ENCODE data around the gene RTBDN.
A peak's percentile ranks its signal among the peaks of the same experiment; 100 is the strongest.
"Not testable (repeated sequence)": the region's sequence is repeated elsewhere in the genome, so short reads cannot be mapped to it uniquely, and the experiment has no call there.

The RTBDN gene

DNA sequence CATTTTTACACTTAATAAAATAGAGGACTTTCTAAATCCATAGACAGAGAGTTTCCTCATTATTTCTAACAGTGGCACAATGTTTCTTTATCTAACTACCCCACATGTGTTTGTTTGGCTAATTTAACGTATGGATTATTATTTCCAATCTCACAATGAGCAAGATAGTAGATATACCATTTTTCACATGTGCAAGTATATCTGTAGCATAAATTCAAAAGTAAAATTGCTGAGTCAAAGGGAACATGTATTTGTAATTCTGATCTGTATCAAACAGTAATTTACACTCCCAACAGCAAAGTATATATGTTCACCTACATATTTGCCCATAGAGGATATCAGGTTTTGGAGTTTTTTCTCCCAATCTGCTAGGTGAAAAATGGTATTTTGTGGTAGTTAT lies 22.3 kb upstream of the RTBDN start:
- no peak for DNase-seq

DNA sequence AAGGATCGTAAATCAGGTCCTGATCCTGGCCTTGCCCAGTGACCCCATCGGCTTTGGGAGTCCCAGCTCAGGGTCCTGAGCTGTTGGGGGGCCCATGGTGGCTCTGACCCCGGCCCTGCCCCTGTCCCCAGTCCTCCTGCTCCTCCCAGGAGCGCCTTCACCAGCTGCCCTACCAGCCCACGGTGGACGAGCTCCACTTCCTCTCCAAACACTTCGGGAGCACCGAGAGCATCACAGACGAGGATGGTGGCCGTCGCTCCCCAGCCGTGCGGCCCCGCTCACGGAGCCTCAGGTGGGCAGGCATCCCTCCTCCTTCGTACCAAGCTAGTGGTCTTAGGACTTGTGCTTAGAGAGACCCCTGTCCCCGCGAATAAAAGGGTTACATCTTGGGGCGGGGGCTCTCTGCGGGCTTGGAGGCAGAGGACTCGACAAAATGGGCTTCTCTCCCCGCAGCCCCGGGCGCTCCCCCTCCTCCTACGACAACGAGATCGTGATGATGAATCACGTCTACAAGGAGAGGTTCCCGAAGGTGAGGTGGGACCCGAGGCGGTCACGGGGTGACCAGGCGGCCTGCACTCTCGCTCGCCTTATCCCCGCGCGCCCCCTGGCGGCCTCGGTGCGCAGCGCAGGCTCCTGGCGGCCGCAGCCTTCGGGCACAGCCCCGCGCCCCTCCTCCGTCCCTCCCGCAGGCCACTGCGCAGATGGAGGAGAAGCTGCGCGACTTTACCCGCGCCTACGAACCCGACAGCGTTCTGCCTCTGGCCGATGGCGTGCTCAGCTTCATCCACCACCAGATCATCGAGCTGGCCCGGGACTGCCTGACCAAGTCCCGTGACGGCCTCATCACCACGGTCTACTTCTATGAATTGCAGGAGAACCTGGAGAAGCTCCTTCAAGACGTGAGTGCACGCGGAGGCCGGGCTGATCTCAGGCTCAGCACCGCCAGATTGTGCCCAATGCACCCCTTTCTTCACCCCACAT lies 13.1 kb upstream of the RTBDN start:
- DNase-seq = peak; percentile 85

DNA sequence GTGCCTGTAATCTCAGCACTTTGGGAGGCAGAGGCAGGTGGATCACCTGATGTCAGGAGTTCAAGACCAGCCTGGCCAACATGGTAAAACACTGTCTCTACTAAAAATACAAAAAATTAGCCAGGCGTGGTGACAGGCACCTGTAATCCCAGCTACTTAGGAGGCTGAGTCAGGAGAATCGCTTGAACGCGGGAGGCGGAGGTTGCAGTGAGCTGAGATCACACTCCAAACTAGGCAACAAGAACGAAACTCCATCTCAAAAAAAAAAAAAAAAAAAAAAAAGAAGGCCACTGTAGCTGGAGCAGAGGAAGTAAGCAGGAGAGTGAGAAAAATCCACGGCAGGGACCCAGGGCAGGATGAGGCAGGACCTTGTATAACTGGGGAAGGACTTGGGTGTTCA lies 12.2 kb upstream of the RTBDN start:
- not testable (repeated sequence) for DNase-seq

DNA sequence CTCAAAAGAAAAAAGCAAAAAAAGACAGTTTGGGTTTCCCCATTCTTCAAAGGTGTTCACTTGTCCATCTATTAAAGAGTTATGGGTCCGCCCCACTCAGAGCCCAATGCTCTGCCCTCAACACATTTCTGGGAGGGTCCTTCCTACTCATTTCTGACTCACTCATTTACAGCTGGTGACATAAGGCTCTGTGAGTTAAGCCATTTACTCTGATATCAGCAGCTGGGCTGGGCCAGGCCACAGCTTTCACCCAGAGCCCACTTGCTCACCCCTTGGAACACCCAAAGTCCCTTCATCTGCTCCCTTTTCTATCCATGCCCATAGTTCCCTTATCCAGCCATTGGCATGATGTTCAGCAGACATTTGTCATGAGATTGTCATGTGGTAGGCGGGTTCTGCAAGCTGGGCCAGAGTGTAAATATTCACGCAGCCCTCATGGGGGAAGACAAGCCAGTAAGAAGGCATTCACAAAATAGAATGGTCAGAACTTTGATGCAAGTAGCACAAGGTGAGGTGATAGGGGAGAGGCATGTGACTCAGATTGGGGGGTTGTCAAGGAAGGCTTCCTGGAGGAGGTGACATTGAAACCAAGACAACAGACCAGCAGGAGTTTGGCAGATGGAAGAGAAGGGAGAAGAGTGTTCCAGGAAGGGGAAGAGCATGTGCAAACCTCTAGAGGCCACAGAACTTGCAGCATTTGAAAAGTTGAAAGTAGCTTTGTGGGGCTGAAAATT lies 9.8 kb upstream of the RTBDN start:
- no peak for DNase-seq

DNA sequence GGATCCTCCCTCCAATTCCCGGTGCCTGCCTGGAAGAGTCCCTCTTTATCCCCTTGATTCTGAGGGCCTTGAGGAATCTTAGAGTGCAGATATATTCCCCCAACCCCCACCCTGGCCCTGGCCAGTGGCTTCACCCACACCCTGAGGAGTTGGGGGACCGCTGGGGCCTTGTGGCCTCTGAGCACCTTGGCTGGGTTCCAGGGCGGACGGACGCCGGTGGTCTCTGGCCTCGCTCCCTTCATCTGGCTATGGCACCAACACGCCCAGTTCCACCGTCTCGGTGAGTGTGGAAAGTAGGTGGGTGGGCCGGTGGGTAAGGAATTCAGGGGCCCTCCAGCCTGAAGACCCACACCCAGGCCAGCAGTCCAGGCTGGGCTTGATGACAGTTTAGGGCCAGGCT lies 8.9 kb upstream of the RTBDN start:
- DNase-seq = no peak

DNA sequence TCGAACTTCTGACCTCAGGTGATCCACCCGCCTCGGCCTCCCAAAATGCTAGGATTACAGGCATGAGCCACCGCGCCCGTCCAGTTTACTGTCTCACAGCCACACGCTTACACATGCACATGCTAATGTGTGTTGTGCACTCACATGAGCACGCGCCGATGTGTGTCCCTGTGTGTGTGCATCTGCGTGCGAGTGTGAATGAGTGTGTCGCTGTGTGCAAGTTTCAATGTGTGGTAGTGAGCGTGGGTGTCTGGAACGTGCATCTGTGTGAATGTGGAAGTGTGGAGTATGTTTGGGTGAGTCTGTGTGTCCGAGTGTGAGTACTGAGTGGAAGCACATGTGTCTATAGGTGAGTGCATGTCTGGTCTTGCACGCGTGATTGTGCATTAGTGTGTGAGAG lies 8.1 kb upstream of the RTBDN start:
- DNase-seq = no peak

DNA sequence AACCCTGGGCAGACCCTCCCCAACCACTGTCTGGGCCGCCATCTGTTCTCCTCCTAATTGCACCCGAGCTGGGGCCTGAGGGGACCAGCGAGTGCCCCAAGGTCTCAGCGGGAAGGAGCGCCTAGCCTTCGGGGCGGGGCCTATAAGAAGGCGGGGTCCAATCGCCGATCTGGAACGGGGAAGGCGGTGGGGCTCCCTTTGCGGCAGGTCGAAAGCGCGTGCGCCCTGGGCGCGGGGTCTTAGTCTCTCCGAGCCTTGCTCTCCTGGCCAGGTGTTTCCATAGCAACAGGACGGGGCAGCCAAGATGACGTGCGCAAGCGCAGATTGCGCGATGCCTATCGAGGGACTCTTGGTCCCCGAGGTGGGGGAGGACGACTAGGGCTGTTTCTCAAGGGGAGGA lies 6.7 kb upstream of the RTBDN start:
- no peak for DNase-seq

DNA sequence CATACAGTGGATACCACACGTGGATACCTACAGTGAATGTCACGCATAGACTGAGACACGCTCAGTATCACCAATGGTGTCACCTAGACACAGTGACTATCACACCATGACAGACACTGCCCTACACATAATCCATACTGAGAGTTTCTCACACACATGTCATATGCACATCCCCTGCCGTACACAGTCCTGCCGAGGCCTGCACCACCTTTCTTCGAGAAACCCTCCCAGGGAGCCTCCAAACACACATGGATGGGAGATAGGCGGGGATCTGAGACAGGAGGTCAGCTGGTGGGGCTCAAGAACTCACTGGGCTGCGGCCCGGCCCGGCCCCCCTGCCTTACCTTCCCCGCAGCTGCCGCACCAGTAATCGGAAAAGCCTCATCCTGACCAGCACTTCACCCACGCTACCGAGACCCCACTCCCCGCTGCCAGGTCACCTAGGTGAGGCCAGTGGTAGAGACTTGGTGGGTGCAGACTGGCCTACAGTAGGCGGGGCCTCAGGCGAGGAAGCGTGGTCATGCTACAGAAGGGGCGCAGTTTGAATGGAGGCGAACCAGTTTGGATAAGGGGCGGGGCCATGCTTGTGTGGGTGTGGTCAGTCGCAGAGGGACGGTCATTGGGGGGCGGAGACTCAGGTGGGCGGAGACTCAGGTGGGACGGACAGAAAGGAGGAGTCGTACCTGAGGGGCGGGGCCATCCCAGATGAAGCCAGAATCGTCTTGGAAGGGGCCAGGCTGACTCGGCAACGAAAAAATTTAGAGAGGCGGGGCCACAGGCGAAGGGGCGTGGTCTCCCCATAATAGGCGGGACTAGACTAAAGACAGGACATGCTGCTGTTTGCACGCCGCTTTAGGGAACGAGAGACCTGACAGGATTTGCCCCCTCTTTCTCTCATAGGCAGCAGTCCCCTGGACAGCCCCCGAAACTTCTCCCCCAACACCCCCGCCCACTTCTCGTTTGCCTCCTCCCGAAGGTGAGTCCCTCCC lies 6.0 kb upstream of the RTBDN start:
- no peak for DNase-seq

DNA sequence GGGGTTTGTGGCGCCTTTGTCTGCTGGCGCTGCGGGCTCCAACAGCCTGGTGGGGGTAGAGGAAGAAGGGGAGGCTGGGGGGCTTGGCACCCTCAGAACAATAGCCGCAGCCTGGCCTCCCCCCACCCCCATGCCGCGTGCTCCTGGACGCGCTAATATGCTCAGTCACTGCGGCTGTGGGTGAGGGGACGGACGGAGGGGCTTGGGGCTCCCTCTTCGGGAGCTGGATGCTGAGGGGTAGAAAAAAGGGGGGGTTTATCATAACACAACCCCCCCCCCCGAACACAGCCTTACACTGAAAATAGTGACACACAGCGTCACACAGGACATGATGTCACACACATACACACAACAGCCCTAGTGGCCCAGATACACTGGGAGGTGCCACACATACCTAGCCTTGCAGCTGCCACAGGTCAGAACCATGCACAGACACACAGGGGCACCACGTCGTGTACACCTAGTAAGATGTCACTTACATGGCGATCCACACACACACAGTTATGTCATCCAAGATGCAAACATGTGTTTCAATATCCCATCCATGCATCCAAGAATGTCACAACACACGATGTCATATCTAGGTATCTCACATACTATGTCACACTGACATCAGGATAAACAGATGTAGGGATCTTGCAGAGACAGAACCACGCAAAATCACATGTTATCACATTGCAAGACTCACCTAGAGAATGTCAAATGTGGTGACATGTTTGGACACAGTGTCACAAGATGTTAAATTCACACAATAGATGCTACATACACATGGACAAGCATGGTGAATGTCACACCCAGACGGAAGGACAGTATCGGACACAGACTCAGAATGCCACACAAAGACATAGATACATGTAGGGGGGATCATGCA lies 4.7 kb upstream of the RTBDN start:
- DNase-seq = no peak

DNA sequence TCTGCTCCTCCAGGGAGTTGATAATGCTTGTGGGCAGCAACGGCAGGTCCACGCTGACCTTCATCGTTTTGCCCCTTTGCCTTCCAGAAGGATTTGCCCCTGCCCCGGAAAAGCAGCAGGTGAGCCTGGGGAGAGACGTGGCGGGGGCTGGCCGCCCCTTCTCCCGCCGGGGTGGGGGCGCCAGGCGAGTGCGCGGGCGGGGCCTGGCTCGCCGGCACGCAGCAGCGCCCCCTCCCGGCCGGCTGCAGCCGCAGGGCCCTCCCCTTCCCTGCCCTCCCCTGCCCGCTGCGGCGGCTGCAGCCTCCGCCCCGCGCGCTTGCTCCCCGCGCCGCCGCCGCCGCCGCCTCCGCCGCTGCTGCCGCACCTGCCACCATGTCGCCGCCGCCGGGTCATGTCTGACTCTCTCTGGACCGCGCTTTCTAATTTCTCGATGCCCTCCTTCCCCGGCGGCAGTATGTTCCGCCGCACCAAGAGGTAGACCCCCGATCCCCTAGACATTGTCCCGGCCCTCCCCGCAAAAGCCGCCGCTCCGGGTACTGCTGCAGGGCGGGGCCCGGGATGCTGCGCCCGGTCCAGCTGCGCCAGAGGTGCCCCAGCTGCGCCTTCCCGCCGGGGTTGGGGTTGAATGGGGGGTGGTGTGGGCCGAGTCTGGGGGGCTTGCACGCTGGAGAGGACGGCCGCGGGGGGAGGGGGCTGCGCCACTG lies 4.0 kb upstream of the RTBDN start, which contains the start of gene MAST1:
MAST1 (plus strand) TSS at position 334 of the 704 bp plus-strand sequence; CDS start at position 392, 58 bp downstream.
- DNase-seq = peak; percentile 49

DNA sequence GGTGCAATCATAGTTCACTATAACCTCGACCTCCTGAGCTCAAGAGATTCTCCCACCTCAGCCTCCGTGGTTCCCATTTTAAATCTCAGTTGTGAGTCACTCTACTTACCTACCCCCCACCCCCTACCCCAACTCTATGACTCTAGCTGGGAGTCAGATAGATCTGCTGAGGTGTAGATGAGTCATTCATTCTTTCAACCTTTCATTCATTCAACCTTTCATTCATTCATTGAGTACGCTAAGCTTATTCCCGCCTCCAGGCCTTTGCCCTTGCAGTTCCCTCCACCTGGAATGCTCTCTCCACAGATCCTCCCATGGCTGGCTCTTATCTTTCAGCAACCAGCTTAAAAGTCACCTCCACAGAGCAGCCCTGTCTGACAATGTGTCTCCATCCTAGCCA lies 2.8 kb upstream of the RTBDN start:
- DNase-seq = no peak

DNA sequence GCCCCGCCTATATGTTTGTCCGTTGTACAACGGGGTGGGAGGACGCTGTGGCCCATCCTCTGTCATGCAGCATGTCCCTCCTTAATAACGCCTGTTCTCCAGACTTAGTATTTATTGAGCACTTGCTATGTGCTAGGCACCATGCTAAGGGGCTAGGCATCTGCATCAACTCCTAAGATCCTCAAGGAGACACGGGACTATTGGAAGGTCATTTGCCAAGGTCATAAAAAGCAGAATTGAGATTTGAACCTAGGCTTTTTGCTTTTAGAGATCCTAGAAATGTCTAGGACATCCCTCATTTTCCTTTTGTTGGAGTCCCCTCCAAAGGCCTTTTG lies 2.1 kb upstream of the RTBDN start:
- DNase-seq = no peak

DNA sequence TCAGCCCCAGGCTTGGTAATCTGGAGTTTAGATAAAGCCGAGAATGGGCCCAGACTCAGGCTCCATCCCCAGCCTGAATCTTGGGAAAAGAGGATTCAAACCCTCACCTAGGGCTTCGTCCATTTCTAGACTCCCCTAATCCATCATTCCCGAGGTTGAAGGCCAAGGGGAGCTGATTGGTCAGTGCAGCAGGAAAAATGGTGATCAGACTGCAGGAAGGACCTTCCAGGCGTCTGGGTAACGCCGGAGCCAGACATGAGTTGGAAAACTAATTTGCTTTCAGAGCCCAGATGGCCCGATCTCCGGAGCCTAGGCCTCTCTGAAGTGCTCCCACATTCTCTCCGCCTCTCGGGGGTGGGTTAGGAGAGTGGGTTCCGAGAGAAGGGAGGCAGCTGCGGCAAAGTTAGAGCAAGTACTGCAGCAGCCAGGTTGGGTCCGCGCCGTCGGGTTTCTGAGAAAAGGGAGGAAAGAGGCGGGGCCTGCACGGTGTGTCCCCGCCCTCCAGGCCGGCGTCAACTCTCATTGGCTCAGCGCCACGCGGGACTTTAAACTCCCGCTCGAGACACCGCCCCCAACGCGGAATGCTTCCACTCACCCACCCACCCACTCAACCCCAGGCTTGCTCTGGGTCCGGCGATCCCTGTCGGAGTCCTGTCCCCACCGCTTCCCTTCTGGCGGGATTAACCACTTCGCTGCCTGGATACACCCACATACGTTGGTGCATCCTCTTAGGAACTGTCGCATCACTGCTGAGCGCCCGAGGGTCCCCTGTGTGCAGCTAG lies 788 bp upstream of the RTBDN start:
- DNase-seq = no peak

DNA sequence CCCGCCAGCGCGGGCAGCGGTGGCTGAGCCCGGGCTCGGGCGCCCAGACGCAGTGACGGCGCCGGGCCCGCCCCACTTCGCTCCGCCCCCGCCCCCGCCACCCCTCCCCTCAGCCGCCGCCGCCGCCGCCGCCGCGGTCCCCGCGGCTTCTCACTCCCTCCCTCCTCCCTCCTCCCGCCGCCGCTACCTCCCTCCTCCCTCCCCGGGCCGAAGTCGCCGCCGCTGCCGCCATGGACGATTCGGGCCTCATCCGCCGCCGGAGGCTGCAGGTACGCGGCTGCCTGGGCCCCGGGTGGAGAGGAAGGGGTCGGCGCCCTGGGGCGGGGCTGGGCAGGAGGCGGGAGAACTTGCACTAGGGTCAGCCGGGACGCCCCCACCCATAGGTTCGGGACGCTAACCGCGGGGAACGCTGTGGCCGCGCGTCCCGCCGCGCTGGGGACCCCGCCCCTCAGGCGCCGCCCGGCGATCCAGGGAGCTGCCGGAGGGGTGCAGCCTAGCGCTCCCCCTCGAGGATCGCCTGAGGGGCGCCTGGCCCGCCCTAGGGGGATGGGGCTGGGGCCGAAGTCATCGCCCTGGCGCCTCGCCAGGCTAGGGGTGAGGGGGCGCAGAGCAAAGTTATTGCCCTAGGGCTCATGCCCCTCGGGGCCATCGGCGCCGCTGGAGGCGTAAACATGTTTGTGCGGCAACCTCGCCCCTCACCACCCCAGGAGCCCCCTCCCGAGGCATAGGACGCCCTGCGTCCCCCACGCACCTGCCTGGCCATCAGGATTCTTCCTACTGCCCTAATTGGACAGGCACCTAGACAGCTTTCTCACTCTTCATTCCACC lies 427 bp downstream of the RTBDN start:
- DNase-seq = peak; percentile 29

DNA sequence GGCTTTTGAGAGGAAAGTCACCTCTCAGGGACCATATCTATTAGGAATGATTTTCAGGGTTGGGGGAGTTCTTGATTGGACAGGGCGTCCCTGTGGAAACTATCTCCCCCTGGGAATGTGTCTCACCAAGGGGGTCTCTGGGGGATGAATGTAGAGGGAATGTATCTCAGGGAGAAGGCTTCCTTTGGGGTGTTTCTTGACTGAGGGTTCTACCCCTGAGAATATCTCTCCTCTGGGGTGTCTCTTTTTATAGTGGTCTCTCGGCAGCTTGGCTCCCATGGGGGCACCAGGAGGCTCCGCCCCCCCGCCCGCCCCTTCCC lies 1.0 kb downstream of the RTBDN start:
- no peak for DNase-seq

DNA sequence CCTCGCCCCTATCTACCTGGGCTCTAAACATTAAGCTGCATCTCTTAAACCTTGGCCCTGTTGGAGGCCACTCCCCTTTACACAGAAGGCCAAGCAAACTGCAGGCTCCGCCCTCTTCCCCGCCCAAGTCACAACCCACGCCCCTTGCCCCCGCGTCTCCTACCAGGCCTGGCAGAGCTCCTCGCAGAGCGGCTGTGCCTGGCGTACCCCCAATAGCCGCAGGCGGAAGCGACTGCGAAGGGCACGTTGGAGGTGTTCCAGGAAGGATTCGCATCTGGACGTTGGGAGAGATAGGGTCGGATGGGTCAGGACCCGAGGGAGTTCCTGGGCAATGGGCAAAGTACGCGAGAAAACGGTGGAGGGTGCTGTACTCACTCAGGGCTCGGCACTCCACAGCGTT lies 5.9 kb downstream of the RTBDN start:
- no peak for DNase-seq

DNA sequence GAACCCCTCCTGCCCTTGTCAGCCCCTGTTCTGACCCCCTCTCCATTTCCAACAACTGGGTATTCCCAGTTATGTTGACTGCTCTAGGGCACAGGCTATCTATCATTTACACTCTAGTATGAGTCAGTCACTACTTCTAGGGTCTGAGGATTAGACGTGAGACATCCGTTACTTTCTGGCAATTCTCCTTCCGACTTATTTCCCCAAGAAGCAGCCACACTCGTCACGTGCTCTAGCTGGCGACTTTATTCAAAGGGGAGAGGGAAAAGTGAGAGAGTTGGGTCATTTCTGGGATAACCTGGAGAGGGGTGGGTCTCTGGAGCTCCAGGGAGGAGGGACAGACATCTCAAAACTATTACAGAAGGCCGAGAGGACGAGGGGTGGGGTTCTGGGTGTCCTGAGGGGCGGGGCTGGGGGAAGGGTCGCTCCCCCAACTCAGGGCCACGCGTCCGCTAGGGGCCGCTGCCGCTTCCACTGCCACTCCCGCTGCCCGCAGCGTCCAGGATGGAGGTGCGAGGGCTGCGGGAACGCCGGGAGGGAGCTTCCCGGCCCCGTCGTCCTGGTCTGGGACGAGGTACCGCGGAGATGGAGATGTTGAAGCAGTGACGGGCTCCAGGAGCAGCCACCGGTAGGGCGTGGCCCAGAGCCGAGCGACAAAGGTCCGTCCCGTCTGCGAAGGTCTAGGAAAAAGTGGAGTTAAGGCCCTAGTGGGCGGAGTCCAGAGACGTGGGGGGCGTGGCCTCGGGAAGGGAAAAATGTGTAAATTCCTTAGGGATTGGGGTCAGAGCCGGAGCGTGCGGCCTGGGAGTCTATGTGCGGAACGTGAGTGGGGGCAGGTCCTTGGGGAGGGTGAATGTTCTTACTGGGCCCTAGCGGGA lies 8.9 kb downstream of the RTBDN start:
- no peak for DNase-seq

DNA sequence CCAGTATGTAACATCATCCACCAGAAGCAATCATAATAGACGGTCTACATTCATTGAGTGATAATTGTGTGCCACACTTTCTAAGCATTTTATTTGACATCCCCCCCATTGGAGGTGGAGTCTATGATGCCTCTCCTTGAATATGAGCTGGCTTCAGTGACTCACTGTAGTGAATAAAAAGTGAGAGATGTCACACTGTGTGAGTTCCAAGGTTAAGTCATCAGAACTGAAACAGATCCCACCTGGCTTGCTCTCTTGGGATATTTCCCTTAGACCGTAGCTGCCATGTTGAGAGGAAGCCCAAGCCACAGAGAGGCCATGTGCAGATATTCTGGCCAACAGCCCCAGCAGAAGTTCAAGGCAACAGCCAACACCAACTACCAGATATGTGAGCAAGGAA lies 12.6 kb downstream of the RTBDN start:
- DNase-seq = no peak

Measured in T-helper 9 cell (primary cell).